ENCODE measurements around the gene BTBD19.

BTBD19 gene

GRCh38 chr1:44839576-44839975 is 31.3 kb downstream of the BTBD19 start:
- H3K36me3 Mint-ChIP-seq (ENCODE audit: low read depth) = no peaks in the 10 kb centered on the region
- H3K4me1 Mint-ChIP-seq = peaks cover 33% of the 10 kb centered on the region
- H3K27ac Mint-ChIP-seq = peak overlapping the region; percentile 84 to 93 (median 93)
- no peak for TF ChIP-seq CTCF (IDR thresholded peaks at IDR 0.05; ENCODE audit: unreplicated experiment in 3 of 3)
- H3K9me3 Mint-ChIP-seq = no peaks in the 10 kb centered on the region
- H3K27me3 Mint-ChIP-seq (ENCODE audit: low read depth) = peaks cover 4% of the 10 kb centered on the region
- H3K4me3 Mint-ChIP-seq = peak overlapping the region; percentile 7 to 69 (median 41)

- H3K4me1 Mint-ChIP-seq = peaks cover 37% of the 10 kb centered on the region
- no peaks in the 10 kb centered on the region for H3K36me3 Mint-ChIP-seq (ENCODE audit: low read depth)
- H3K9me3 Mint-ChIP-seq = no peaks in the 10 kb centered on the region
- no peak for TF ChIP-seq CTCF (IDR thresholded peaks at IDR 0.05; ENCODE audit: unreplicated experiment in 3 of 3)
- H3K27me3 Mint-ChIP-seq (ENCODE audit: low read depth) = peaks cover 4% of the 10 kb centered on the region
- peak overlapping the region; percentile 75 to 88 (median 86) for H3K4me3 Mint-ChIP-seq
- H3K27ac Mint-ChIP-seq = peak overlapping the region; percentile 58 to 77 (median 69)
Observed at GRCh38 chr1:44842486-44842861, 34.2 kb downstream of the BTBD19 start.

- Mint-ChIP-seq H3K27ac (peak within 1 kb of the TSS; percentile 58 to 86 (median 84)), H3K27me3 (ENCODE audit: low read depth) (peaks cover 4% of the 10 kb centered on the region), H3K36me3 (ENCODE audit: low read depth) (no peaks in the 10 kb centered on the region), H3K4me3 (peak within 1 kb of the TSS; percentile 75 to 88 (median 86)), H3K4me1 (peaks cover 41% of the 10 kb centered on the region), H3K9me3 (no peaks in the 10 kb centered on the region)
- no peak for TF ChIP-seq CTCF (IDR thresholded peaks at IDR 0.05; ENCODE audit: unreplicated experiment in 3 of 3)
Observed at GRCh38 chr1:44842862-44843655, 34.7 kb downstream of the BTBD19 start, which contains the start of gene PTCH2. Gene PTCH2, minus strand, starts transcription at chr1:44843253. Its CDS starts 321 bp downstream, at chr1:44842932.

GRCh38 chr1:44846985-44847384 is 38.7 kb downstream of the BTBD19 start:
- peak overlapping the region in 2 of 3 experiments; percentile 88 to 95 for H3K27ac Mint-ChIP-seq
- peaks cover 5% of the 10 kb centered on the region for H3K36me3 Mint-ChIP-seq (ENCODE audit: low read depth)
- no peak for TF ChIP-seq CTCF (IDR thresholded peaks at IDR 0.05; ENCODE audit: unreplicated experiment in 3 of 3)
- H3K27me3 Mint-ChIP-seq (ENCODE audit: low read depth) = peaks cover 4% of the 10 kb centered on the region
- peaks cover 45% of the 10 kb centered on the region for H3K4me1 Mint-ChIP-seq
- no peaks in the 10 kb centered on the region for H3K9me3 Mint-ChIP-seq
- no peak overlapping the region for H3K4me3 Mint-ChIP-seq

GRCh38 chr1:44847845-44848244 is 39.5 kb downstream of the BTBD19 start:
- Mint-ChIP-seq H3K4me1 (peaks cover 43% of the 10 kb centered on the region), H3K9me3 (no peaks in the 10 kb centered on the region)
- no peak for TF ChIP-seq CTCF (IDR thresholded peaks at IDR 0.05; ENCODE audit: unreplicated experiment in 3 of 3)

More at GRCh38 chr1:44847845-44848244, 39.5 kb downstream of the BTBD19 start:
- peak overlapping the region; percentile 56 to 95 (median 92) for H3K27ac Mint-ChIP-seq
- H3K4me3 Mint-ChIP-seq = no peak overlapping the region
- H3K27me3 Mint-ChIP-seq (ENCODE audit: low read depth) = peaks cover 4% of the 10 kb centered on the region
- peaks cover 11% of the 10 kb centered on the region for H3K36me3 Mint-ChIP-seq (ENCODE audit: low read depth)
